HG03103 (cell line): ENCODE results near the gene RNASET2.

Experiments used
- ATAC-seq: cut with Tn5 transposase; IDR thresholded peaks from one replicate; pipeline ENCODE4 v1.9.1; 2021; ENCODE audit warnings: low read depth; ENCODE audit not compliant: unreplicated experiment

Gene RNASET2

DNA sequence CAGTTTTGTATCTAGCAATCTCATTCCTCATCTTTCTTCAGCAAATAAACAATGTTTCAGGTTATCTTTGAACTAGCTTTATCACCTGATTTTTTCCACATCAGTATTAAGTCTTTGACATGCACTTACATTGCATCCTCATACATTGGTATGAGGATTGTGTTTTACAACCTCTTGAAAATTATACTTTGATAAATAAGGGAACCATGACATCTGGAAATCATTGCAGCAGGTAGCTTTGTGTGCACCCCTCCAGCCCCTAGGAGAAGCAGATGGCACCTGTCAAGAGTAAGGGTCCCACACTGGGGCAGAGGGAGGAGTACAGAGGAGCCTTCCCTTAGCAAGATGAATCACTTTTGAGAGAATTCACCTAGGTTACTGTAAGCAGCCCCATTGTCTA, 13.7 kb upstream of the RNASET2 start:
- no peak for ATAC-seq

DNA sequence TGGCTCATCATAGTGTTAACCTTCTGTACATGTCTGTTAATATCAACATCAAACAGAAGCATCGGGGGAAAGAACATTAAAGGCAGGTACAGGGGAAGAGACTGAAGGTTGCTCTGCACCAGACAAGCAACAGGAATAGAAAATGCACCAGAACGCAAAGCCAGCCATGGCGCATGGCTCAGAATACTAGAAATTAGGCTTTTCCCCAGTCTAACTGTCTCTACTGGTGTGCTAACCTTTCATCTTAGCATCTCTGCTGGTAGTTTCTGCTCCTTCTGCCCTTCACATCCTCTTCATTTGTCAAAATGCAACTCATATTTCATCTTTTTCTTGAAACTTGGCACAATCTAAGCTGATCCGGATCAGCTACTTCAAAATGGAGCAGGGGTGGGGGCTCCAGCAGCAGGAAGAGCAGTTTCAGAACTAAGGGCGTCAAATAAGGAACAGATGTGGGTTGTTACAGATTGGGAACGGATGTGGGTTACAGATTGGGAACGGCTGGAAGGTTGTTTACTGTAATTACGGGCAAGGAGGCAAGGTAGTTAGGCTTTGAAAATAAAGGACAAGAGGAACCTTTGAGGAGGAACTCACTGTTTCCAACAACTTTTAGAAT, 13.1 kb upstream of the RNASET2 start:
- ATAC-seq, result no peak

DNA sequence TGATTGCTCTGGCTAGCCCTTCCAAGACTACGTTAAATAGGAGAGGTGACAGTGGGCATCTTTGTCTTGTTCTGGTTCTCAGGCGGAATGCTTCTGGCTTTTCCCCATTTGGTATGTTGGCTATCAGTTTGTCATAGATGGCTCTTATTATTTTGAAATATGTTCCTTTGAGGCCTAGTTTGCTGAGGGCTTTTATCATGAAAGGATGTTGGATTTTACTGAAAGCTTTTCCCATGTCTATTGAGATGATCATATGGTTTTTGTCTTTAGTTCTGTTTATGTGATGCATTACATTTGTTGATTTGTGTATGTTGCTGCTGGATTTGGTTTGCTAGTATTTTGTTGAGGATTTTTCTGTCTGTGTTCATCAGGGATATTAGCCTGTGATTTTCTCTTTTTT, 9.9 kb upstream of the RNASET2 start:
- ATAC-seq, result no peak

DNA sequence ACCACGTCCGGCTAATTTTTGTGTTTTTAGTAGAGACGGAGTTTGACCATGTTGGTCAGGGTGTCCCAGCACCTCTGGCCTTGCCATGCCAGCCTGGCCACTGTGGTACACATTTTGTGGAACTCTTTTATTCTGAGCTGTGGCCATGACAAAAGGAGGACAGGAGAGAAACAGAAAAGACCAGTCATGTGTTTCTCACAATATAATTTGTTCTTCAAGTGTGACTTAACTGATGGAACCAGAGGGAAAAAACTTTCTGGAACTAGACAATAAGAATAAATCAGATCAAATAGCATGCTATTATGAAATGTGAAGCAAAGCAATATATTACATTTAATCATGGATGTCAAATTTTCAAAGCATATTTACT, 4.2 kb upstream of the RNASET2 start:
- no peak for ATAC-seq

DNA sequence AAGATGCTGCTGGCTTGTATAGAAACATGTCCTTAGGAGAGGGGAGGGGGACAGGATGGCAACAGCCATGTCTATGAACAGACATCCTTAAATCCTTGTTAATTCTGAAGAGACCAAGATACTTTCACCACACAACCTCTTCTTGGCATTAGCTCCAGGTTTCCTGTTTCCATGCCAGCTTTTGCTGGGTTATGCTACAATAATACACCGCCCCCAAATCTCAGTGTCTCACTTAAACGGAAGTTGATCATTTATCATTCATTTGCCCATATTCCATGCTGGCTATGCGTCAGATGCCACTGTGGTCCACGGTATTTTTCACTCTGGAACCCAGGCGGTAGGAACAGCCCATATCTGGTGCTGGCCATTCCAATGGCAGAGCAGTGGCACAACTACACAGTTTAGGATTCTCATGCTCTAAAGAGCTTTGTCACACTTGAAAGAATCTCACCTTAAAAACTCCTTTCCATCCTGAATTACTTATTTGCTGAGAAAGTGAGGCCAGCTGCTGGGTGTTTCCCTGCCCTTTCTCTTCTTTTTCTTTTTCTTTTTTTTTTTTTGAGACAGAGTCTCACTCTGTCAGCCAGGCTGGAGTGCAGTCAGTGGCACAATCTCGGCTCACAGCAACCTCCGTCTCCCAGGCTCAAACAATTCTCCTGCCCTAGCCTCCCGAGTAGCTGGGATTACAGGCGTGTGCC, 3.7 kb upstream of the RNASET2 start:
- no peak for ATAC-seq

DNA sequence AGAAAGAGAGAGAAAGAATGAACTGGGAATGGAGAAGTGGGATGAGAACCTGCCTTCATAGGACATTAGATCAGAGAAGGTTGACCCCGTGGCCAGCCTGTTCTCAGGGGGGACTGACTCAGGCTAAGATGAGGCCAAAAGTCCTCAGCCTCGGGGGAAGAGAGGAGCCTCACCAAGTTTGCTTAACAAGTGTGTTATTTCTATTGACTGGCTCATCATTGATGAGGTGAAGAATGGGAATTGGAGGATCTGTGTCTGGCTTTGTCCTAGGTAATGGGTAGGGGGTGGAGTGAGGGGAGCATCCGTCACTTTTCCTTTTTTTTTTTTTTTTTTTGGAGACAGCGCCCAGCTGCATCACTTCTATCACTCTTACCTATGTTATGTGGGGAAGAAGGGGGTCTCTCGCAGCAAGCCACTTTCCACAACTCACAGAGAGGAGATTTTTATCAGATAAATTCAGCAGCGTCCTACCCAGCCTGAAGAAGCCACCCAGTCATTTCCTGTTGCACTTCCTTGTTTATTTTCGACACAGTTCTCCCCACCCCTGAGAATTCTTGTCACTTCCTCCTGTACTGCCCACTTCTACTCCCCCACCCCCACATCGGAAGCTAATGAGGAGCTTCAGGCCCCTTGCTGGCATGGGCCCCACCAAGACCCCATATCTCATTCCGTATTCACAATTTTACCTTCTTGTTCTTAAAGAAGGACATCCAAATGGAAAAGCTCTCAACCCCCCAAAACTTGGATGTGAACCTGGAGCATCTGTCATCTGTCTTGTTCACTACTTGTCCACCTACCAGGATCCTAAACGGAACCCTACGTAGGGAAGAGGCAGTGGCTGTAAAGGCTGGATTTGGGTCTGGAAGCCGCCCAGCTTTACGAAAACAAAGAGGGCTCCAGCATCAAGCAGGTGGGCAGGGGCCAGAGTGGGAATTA, 2.8 kb upstream of the RNASET2 start:
- ATAC-seq, result peak; percentile 27

DNA sequence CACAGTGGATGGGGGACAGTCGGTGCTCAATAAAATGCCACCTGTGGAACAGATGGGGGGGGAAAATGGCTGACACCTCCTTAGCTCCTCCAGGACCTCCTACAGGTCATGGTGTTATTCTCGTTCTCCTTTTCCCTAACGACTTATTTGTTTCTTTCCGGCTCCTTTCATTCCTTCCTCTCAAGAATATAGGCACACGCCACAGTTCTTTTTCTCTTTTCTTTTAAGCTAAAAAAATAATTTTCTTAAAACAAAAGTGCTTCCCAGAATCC, 1.4 kb upstream of the RNASET2 start:
- no peak for ATAC-seq

DNA sequence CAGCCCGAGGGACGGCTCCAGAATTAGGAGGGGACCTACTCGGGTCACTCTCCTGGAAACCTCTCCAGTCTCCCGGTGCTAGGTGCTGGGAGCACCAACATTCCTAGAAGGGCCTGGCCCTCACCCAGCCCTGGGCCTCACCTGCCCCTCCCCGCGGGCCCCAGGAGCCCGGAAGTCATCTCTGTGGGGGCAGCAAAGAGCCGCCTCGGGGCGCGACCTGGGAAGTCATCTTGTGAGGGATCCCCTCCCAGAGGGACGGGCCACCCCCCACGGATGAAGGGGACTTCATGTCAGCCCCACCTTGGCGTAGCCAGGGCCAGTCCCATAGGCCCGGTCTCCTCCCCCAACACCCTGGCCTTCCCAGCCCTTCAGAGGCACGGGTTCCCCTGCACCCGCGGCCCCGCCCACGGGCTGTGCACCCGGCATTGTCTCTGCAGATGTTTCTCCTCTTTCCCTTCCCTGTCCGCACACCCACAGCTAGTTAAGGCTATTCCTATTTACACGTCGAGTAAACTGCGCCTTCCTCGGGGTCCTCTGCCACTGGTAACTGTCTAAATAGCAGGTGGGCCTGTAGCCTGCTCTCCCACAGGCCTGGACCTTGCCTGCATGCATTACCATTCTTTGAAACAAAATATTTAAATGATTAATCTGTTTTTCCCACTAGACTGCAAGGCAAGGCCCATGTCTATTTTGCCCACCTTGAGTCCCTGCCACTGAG, 896 bp upstream of the RNASET2 start:
- peak; percentile 33 for ATAC-seq

DNA sequence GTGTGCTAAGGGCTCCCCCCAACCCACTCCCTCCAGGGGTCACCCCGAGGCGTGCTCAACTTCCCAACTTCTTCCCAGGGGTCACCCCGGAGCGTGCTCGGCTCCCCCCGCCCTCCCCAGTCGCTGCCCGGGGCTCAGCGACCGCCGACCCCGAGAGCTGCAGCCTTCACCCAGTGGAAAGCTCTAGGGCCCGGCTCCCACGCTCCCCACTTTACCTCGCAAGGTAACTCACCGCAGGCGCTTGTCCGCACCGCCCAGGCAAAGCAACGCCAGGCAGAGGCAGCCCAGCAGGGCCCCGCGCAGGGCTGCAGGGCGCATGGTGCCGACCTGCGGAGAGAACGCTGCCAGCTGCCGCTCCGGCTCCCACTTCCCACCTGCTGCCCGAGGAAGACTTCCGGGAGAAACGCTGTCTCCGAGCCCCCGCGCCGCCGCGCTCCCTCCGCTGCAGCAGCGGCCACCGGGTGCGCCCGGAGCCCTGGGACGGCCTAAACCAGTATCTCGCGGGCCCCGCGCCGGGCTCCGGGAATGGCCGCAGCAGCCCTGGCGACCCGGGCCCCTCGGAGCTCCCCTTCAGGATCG, 396 bp downstream of the RNASET2 start:
- peak; percentile 0 for ATAC-seq

DNA sequence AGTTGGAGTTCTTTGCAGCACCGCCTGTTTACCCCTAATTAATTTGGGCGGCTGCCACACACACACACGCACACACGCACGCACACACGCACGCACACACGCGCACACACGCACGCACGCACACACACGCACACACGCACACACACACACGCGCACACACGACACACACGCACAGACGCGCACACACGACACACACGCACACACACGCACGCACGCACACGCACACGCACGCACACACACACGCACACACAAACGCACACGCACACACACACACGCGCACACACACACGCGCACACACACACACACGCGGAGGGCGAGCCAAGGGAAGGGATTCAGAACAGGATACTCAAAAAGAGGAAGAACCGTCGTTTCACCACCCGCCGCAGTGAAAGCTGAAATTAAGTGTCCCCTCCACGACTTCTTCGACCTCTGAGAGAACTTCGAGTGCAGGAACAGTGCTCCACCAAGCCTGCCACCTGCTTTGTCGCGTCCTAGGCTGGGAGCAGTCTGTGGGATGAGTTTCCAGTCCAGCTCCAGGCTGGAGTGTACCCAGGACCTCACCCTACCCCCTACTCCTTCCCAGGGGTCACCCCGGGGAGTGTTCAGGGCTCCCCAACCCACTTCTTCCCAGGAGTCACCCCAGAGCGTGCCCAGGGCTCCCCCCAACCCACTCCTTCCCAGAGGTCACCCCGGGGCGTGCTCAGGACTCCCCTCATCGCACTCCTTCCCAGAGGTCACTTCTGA, 1.1 kb downstream of the RNASET2 start:
- no peak for ATAC-seq

DNA sequence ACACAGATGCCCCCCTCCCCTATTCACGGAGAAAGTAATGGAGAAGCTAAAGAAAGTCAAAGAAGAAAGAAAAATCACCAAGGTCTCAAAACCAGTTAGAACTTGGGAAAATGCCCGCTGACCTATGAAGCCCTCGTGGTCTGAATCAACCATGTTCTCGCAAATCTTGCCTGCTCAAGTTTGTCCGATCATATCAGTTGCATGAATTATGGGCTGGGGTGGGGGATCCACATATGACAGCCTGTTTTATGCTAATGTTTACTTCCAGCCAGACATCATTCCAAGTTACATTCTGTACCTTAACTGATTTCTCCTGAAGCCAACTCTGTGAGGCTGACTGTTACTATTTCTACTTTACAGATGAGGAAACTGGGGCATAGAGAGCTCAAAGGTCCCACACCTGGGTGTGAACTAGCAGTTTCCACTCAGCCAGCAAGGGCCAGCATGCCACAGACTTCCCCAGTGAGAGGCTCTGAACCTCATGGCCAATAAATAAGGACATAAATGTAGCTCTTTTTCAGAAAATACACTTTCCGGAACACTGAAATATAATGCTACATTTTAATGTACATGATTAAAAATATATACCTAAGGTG, 2.1 kb downstream of the RNASET2 start:
- ATAC-seq, result no peak

DNA sequence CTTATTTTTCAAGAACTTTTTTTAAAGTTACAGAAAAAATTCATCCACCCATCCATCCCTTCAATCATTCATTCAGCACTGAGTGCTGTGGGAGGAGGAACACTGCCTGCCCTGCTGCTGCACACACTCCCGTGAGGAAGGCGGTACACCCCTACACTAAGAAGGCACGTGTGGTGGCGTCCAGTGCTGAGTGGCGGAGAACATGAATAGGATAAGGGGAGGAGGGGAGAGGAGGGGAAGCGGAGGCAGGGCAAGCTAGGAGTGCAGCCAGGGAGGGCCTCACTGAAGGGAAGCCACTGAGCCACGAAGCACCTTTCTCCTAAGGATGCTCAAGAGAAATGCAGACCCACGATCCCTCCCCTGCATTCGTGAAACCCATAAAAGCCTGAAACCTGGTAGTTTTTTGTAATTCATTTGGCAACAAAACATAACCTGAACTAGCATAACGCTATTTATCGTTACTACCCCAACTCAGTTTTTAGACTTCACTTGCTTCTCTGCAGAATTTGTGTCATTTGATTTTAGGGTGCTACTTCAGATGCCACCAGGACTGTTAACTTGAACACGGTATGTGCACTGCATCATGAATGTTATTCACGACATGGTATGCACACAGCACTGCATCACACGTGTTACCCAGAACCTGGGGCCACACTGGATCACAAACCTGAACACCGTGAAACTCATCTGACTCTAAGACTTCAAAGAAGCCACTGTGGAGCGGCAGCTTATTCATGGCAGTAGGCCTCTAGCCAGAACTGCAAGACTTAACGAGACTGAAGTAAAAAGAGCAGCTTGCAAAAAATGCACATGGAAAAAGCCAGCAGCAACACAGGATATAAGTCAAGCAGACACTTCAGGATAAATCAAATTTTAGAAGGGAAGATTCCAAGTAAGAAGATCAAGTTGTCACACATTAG, 3.5 kb downstream of the RNASET2 start:
- ATAC-seq, result no peak

DNA sequence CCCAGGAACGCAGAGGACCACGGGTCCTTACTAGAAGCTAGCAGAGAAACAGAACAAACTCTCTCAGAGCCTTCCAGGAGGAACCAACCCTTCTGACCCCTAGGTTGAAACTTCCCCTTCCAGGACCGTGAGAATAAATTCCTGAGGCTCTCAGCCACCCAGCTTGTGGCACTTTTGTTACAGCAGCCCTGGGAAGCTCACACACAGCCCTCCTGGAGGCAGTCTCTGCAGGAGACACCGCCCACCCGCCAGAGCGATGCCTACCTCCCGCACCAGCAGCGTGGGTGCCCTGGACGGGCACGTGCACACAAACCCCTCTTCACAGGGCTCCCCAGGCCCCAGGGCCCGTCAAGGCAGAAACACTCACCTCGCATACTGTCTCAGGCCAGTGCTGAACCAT, 4.2 kb downstream of the RNASET2 start:
- ATAC-seq, result no peak

DNA sequence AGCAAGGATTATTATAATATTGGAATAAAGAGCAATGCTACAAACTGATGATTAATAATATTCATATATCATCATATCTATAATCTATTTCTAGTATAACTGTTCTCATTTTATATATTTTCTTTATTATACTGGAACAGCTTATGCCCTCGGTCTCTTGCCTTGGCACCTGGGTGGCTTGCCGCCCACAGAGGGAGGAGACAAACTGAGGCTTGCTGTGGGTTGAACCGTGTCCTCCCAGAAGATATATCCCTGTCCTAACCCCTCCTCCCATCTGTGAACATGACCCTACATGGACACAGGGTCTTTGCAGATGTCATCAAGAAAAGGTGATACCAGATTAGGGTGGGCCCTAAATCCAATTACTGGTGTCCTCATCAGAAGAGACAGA, 4.7 kb downstream of the RNASET2 start:
- ATAC-seq, result no peak

DNA sequence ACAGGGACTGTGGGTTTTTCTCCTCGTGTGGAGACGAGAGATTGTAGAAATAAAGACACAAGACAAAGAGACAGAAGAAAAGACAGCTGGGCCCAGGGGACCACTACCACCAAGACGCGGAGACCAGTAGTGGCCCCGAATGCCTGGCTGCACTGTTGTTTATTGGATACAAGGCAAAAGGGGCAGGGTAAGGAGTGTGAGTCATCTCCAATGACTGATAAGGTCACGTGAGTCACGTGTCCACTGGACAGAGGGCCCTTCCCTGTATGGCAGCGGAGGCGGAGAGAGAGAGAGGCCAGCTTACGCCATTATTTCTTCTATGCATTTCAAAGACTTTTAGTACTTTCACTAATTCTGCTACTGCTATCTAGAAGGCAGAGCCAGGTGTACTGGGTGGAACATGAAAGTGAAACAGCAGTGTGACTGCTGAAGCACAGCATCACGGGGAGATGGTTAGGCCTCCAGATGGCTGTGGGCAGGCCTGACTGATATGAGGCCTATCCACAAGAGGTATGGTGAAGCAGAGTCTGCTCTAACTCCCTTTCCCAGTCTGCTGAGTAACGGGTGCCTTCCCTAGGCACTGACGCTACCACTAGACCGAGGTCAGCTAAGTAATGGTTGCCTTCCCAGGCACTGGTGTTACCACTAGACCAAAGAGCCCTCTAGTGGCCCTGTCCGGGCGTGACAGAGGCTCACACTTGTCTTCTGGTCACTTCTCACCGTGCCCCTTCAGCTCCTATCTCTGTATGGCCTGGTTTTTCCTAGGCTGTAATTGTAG, 5.3 kb downstream of the RNASET2 start:
- peak; percentile 87 for ATAC-seq

DNA sequence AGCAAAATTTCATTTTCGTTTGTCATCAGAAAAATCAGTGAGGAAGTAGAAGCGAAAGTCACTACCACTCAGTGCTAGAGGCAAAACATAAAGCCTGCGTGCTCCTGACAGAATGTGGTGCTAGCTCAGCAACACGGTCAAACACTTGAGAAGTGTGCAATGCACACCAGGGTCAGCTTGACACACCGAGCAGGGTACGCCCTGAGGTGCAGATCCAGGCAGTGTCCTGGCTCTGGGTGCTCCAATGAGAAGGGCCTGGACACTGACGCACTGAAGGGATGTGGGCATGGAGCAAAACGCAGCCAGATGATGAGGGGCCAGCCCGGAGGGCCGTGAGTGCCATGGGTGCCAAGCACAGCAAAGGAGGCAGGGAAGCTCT, 5.9 kb downstream of the RNASET2 start:
- ATAC-seq, result peak; percentile 33

DNA sequence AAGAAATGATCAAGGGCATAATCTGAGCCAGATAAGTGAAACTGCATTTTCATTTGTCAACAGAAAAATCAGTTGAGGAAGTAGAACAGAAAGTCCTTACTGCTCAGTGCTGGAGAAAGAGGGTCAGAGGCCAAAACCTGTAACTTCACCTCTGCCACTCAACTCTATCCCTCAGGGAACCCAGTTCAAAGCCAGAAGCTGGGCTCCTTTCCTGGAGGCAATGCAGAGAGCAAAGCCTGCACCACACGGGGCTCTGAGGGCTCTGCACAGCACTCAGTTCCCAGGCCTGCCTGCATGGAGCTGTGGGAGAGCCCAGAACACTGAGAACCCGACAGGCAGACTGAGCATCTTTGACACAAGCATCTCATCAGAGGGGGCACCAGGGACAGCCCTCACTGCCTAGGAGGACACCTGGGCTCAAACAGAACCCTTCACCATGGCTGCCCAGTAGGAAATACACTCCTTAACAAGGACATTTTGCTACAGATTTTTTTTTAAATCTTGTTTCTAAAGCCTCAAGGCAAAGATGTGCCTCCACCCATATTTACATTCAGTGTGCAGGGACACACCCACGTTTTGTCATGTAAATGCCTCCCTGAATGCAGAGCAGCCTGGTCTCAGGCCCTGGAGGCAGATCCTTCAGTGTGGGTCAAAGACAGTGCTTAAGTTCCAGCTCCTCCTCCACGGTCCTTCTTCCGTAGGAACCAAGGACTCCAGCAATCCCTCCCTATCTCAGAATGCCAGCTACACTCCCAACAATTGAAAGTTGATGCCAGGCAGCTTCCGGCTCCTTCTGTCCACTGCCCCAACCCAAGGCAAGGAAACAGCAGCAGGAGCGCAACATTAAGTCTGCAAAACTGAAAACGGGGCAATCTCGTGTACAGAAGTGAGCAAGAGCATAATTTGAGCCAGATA, 6.6 kb downstream of the RNASET2 start:
- peak; percentile 1 for ATAC-seq
